Small intestine (tissue), 7 donors: Measurements from ENCODE around the gene OSBPL5. TPM values are rescaled to one million over a fixed set of nuclear protein-coding genes. Genes with fewer than 3 reads are reported as not detected.

Experiments used
- DNase-seq, 2 donors: peaks; one replicate each; pipeline versions ENCODE4 v3.0.0 to v3.0.0-alpha.2; 2013
- FAIRE-seq: peaks from 2 replicates; lab custom pipeline; 2012; peaks lifted over from hg19 to GRCh38; lab: Jason Lieb, UNC
- H3K27ac ChIP-seq, 3 donors: one replicate each; pipeline ENCODE4 v1.5.1; 2013; ENCODE audit warnings: low read length in 2 of 3, mild to moderate bottlenecking in 2 of 3, control low read depth in 1 of 3, inconsistent platforms in 1 of 3, low read depth in 1 of 3, moderate library complexity in 1 of 3
- H3K27me3 ChIP-seq, 3 donors: one replicate each; pipeline ENCODE4 v1.6.1; 2013; ENCODE audit warnings: low read length in 3 of 3, inconsistent platforms in 1 of 3; ENCODE audit not compliant: control insufficient read depth in 3 of 3, insufficient read depth in 3 of 3
- H3K36me3 ChIP-seq, 3 donors: one replicate each; pipeline ENCODE4 v1.6.1; 2013; ENCODE audit warnings: low read length in 3 of 3, inconsistent platforms in 1 of 3, low read depth in 1 of 3, mild to moderate bottlenecking in 1 of 3, moderate library complexity in 1 of 3; ENCODE audit not compliant: control insufficient read depth in 3 of 3, insufficient read depth in 2 of 3
- H3K4me1 ChIP-seq, 3 donors: one replicate each; pipeline ENCODE4 v1.6.1; 2013; ENCODE audit warnings: low read length in 2 of 3, inconsistent platforms in 1 of 3, low read depth in 1 of 3, mild to moderate bottlenecking in 1 of 3, moderate library complexity in 1 of 3; ENCODE audit not compliant: control insufficient read depth in 3 of 3, insufficient read depth in 2 of 3
- H3K4me3 ChIP-seq, 3 donors: one replicate each; pipeline ENCODE4 v1.5.1; 2013; ENCODE audit warnings: low read length in 3 of 3, control low read depth in 1 of 3, inconsistent platforms in 1 of 3, low read depth in 1 of 3, mild to moderate bottlenecking in 1 of 3, moderate library complexity in 1 of 3
- H3K9me3 ChIP-seq, 2 donors: one replicate each; pipeline ENCODE4 v1.6.1; 2013; ENCODE audit warnings: low read depth in 1 of 2, low read length in 1 of 2; ENCODE audit not compliant: control insufficient read depth in 2 of 2, insufficient read depth in 1 of 2
- WGBS, 3 donors: extraction: QIAGEN DNeasy Blood & Tissue Kit; methylation state at CpG; one replicate each; pipeline ENCODE4 v1.1.7; 2013; 5-methylcytosine and 5-hydroxymethylcytosine counted together
- polyA plus RNA-seq, 4 donors: library from polyadenylated mRNA; stranded (reverse) in 3 of 4; unstranded in 1 of 4; fragments of 200-250 nt in 3 of 4; fragments of 120-200 nt in 1 of 4; gene quantifications; one replicate each; pipeline versions ENCODE4 v1.2.1 to v1.2.3, GENCODE V29; 2013
- donor health status: healthy with polysubstance abuse.
- donor health status: control.
- donor health status: control.
- donor health status: Bipolar disorder and iron deficiency.
- donor health status: healthy.

OSBPL5 gene
- polyA plus RNA-seq, 4 donors, result 1.6 to 16.3 (median 7.9) TPM

- 69 to 92% (median 86%) methylated on average over 16 of the region's 16 CpGs for WGBS, 3 donors
- FAIRE-seq (no peak), DNase-seq (no peak)
- peak overlapping the region in 2 of 3 donors; percentile 25 to 69 for H3K27ac ChIP-seq
- no peak overlapping the region for H3K4me3 ChIP-seq
- peaks cover 0 to 2% (median 0%) of the 10 kb centered on the region in 3 donors for H3K27me3 ChIP-seq
- peaks cover 0 to 53% (median 5%) of the 10 kb centered on the region in 3 donors for H3K4me1 ChIP-seq
- no peaks in the 10 kb centered on the region for H3K9me3 ChIP-seq
- H3K36me3 ChIP-seq, result peaks cover 0 to 43% (median 0%) of the 10 kb centered on the region in 3 donors
Measured at GRCh38 chr11:3155691-3156258, 9.3 kb downstream of the OSBPL5 start.

- H3K9me3 ChIP-seq, result no peaks in the 10 kb centered on the region
- FAIRE-seq, result no peak
- no peaks in the 10 kb centered on the region for H3K27me3 ChIP-seq
- peaks cover 0 to 52% (median 5%) of the 10 kb centered on the region in 3 donors for H3K4me1 ChIP-seq
- H3K27ac ChIP-seq, result no peak overlapping the region
- no peak for DNase-seq
- no peak overlapping the region for H3K4me3 ChIP-seq
- 65 to 77% (median 67%) methylated on average over 3 of the region's 3 CpGs for WGBS, 3 donors
- peaks cover 0 to 47% (median 0%) of the 10 kb centered on the region in 3 donors for H3K36me3 ChIP-seq
Measured at GRCh38 chr11:3155216-3155615, 9.9 kb downstream of the OSBPL5 start.

DNA sequence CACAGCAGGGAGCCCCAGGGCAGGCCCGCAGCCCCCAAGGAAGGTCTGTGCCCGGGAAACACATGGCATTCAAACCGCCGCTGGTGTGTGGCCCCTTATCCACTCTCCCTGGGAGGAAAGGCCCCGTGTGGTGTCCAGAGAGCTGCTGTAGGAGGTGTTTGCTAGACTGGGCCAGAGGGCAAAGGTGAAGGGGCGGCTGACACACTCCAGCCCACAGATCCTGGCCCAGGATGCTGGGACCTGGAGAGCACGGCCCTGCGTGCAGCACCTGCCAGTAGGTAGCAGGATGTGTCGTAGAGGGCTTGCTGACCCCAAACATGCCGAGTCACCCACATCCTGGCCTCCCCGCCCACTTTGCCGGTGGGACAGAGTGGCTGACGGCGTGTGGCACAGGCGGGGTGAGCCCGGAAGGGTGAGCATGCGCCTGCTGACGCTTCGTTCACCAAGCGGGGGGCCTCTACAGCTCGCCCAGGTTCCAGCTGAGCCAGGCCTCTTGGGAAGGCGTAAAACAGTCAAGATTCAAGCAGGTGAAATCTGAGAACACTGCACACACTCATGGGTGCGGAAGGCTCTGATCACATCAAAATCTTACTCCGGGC lies 11.0 kb downstream of the OSBPL5 start:
- Histone ChIP-seq H3K4me3 (no peak overlapping the region), H3K4me1 (peaks cover 0 to 46% (median 5%) of the 10 kb centered on the region in 3 donors), H3K27ac (peak overlapping the region in 2 of 3 donors; percentile 28 to 67), H3K27me3 (no peaks in the 10 kb centered on the region), H3K36me3 (peaks cover 0 to 52% (median 0%) of the 10 kb centered on the region in 3 donors), H3K9me3 (no peaks in the 10 kb centered on the region)
- DNase-seq (no peak), FAIRE-seq (no peak)
- 66 to 79% (median 67%) methylated on average over 24 of the region's 24 CpGs for WGBS, 3 donors

GRCh38 chr11:3153291-3153861 lies 11.7 kb downstream of the OSBPL5 start:
- Histone ChIP-seq H3K9me3 (no peaks in the 10 kb centered on the region), H3K36me3 (peaks cover 0 to 52% (median 0%) of the 10 kb centered on the region in 3 donors), H3K27ac (peak overlapping the region in 2 of 3 donors; percentile 28 to 67), H3K27me3 (no peaks in the 10 kb centered on the region), H3K4me1 (peaks cover 0 to 54% (median 6%) of the 10 kb centered on the region in 3 donors), H3K4me3 (no peak overlapping the region)
- DNase-seq (peak; percentile 37 to 42), FAIRE-seq (no peak)
- WGBS, 3 donors, result 38 to 43% (median 40%) methylated on average over 14 of the region's 14 CpGs

DNA sequence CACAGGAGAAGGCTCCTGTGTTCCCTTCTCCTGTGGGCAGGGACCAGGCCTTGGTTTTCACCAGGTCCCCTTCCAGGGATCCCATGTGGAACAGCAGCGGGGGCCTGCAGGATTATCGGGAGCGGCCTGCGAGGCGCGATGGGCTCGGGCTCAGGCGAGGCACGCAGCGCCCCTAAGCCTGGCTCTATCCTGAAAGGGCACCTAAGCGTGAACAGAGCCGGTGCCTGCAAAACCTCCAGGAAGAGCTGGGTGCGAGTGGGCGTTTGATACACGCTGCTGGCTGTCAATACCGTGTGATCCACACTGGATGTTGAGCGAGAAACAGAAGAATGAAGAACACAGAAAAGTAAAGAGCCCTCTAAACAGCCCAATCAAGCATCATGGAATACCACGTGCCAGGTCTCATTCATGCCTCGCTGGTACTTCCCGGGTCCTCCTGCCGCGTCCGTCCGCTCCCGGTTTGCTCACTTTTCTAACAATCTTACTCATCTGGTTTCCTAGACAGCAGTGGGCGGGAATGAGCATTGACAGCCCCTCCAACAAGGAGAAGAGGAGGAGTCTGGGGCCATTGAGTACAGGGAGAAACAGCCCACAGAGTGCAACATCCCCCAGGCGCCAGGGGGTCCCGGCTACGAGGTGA lies 12.5 kb downstream of the OSBPL5 start:
- Histone ChIP-seq H3K4me1 (peaks cover 0 to 62% (median 6%) of the 10 kb centered on the region in 3 donors), H3K27me3 (no peaks in the 10 kb centered on the region), H3K27ac (peak overlapping the region in 2 of 3 donors; percentile 11 to 32), H3K4me3 (no peak overlapping the region), H3K9me3 (no peaks in the 10 kb centered on the region), H3K36me3 (peaks cover 0 to 45% (median 0%) of the 10 kb centered on the region in 3 donors)
- WGBS, 3 donors, result 87 to 94% (median 89%) methylated on average over 29 of the region's 29 CpGs
- FAIRE-seq (no peak), DNase-seq (no peak)

DNA sequence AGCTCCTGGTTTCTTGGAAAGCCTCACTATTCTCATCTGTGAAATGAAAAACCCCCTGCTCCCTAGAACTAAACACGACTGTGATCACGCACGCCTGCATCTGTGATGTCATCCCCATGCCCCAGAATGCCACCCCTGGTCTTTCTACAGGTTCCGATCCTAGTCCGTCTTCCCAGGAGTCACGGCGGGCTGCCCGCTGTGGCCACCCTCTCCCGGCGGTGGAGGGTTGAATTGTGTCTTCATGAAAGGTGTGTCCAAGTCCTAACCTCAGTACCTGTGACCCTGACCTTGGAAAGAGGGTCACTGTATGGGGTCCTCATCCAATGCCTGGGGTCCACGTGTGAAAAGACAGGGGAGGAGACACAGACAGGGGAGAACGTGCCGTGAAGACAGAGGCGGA lies 14.4 kb downstream of the OSBPL5 start:
- DNase-seq (no peak), FAIRE-seq (no peak)
- no peak overlapping the region for H3K27ac ChIP-seq
- no peak overlapping the region for H3K4me3 ChIP-seq
- H3K36me3 ChIP-seq, result peaks cover 0 to 53% (median 0%) of the 10 kb centered on the region in 3 donors
- WGBS, 3 donors, result 89 to 93% (median 91%) methylated on average over 14 of the region's 14 CpGs
- peaks cover 0 to 65% (median 6%) of the 10 kb centered on the region in 3 donors for H3K4me1 ChIP-seq
- no peaks in the 10 kb centered on the region for H3K9me3 ChIP-seq
- no peaks in the 10 kb centered on the region for H3K27me3 ChIP-seq

- Histone ChIP-seq H3K27me3 (no peaks in the 10 kb centered on the region), H3K4me3 (no peak overlapping the region), H3K36me3 (peaks cover 0 to 60% (median 0%) of the 10 kb centered on the region in 3 donors), H3K4me1 (peaks cover 0 to 58% (median 6%) of the 10 kb centered on the region in 3 donors), H3K9me3 (no peaks in the 10 kb centered on the region), H3K27ac (no peak overlapping the region)
- peak in 1 of 2 donors; percentile 18 for DNase-seq
- WGBS, 3 donors, result 17 to 60% (median 41%) methylated on average over 4 of the region's 4 CpGs
- FAIRE-seq, result no peak
Measured at GRCh38 chr11:3149852-3150188, 15.3 kb downstream of the OSBPL5 start.
